NCI-H2196 (cell line): ENCODE data around the gene DPYSL5.

Source experiments
- DNase-seq: peaks from one replicate; lab custom pipeline; 2025; ENCODE audit not compliant: unreplicated experiment; lab: John Stamatoyannopoulos, UW

Gene DPYSL5

GRCh38 chr2:26925100-26925791, 77.3 kb downstream of the DPYSL5 start:
- no peak for DNase-seq

- DNase-seq, result no peak
Measured at GRCh38 chr2:26927221-26927620, 79.3 kb downstream of the DPYSL5 start.

DNA sequence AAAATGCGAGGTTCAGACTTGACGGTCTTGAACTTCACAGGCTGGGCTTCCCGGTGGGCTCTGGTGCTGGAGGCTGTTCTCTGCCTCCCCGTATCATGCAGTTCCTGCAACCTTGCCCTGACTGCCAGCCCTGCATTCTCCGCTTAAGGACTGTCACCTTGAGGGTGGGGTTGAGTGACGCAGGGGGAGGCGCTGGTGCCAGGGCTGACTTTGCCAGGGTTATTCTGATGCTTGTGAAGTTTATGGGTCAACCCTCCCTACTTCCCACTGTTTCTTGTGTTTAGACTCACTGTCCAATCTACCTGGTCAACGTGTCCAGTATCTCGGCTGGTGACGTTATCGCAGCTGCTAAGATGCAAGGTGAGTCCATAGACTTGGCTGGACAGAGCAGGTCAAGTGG, 85.0 kb downstream of the DPYSL5 start:
- no peak for DNase-seq

DNA sequence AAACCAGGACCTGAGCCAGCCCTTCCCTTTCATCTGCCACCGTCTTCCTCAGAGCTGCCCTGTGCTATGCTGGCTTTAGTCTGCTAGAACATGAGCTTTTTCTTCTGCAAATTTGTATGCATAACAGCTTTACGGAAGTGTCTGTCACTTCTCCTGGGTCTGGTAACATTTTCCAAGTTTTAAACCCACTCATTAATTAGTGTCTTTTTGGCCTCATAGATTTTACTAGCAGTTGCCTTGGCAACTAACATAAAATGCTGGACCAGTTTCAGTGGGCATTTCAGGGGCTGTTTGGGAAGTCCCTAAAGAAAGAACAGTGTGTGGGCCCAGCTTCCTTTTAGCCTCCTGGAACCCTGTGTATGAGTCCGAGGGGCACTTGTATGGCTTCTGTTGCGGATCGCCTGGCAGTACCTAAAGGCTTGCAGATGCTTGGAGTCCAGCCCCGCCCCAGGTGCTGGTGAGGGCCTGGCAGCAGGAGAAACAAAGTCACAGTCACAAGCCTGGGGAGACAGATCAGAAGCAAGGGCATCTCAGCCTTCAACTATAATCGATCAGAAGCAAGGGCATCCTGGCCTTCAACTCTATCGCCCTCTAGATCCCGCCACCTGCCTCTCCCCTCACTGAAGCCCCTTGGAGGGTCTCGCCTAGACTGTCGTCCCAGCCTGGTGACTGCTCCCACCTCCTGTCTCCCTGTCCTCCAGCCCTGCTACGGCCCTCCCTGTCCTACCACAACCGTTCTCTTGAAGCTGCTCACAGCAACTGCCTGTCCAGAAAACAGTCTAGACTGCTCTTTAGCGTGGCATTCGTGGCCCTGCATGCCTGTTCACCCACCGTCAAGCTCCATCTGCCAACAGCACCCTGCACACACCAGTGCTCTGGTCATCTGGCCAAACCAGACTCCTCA, 85.8 kb downstream of the DPYSL5 start:
- DNase-seq, result no peak

DNA sequence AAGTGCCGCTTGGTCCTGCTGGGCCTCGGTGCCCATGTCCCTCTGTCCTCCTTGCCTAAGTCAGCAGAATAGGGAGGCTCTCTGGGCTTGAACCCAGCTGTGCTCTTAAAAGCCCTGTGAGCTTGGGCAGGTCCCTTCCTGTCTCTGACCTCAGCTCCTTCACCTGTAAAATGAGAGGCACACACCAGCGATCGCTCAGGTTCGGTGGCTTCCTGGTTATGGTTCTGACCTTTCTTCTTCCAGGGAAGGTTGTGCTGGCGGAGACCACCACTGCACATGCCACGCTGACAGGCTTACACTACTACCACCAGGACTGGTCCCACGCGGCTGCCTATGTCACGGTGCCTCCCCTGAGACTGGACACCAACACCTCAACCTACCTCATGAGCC, 86.4 kb downstream of the DPYSL5 start:
- no peak for DNase-seq

GRCh38 chr2:26934985-26935384, 87.1 kb downstream of the DPYSL5 start:
- DNase-seq, result no peak

DNA sequence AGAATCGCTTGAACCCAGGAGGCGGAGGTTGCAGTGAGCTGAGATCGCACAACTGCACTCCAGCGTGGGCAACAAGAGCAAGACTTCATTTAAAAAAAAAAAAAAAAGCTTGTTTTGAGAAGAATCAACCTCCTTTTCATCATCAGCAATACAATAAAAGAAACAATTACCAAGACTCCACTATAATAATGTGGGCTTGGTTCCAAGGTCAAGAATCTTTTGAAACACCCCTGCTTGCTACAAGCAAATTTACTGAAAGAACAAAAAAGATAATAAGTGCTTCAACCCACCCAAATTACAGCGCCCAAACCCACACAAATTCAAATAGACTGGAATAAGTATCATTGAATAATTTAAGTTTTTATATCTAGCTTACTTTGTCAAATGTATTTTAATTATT, 88.9 kb downstream of the DPYSL5 start:
- DNase-seq, result no peak

GRCh38 chr2:26938399-26939118, 90.6 kb downstream of the DPYSL5 start:
- DNase-seq, result no peak

- DNase-seq, result no peak
Measured at GRCh38 chr2:26940001-26940400, 92.1 kb downstream of the DPYSL5 start.

DNA sequence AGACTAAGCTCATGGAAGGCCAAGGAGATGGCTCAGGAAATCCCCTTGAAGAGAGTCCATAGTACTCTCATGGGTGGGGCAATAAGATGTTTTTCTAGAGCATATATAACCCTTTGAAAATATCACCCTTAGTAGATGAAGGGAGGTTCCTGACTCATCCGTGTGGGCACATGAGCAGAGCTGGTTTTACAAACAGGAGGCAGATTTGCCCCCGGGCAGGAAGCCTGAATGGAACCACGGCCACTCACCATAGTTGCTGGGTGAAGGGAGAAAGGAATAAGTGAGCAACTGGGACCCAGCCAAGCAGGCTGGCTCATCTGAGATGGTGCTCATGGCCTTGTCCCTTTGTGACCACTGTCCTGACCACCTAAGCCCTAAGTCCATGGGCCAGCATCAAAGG, 93.6 kb downstream of the DPYSL5 start:
- no peak for DNase-seq

- peak; percentile 48 for DNase-seq
Measured at GRCh38 chr2:26942543-26943295, 94.8 kb downstream of the DPYSL5 start.

GRCh38 chr2:26945991-26946750, 98.2 kb downstream of the DPYSL5 start:
- DNase-seq, result no peak

DNA sequence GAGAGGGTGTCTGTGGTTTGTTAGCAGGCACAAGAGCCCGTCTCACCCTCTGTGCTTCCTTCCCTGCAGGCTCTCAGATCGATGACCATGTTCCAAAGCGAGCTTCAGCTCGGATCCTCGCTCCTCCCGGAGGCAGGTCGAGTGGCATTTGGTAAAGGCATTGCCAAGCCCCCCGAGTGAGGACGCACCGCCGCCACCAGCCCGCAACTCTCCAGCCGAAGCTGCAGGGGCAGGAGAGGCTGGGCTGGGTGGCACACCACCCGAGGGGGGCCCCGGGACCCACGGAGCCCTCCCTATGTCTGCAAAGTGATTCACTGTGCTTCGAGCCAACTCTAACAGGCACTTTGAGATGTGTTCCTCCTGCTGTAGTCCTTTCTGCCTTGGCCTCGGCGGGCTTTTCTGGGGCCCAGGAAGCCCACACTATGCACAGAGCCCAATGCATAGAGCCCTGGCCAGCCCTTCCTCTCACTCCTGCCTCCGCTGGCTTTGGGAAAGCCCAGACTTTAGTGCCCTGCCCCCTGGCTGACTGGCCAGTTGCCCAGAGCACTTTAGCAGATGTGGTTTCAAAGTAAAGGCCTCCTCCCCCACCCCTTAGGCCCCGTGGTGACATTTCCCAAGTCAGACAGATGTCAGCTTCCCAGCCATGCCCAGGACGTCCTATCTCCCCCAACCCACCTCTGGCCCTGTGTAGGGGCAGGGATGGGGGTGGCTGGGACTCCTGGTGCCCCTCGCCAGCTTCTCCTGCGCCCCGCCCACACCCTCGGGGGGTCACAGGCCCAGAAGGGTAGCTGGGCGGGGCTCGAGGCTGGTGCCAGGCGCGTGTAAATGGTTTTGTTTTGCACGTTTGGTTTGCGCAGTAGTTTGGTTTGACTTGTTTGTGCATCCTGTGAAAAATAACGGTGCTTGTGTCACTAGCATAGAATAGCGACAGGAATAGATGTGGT, 99.2 kb downstream of the DPYSL5 start:
- DNase-seq, result peak; percentile 89

DNA sequence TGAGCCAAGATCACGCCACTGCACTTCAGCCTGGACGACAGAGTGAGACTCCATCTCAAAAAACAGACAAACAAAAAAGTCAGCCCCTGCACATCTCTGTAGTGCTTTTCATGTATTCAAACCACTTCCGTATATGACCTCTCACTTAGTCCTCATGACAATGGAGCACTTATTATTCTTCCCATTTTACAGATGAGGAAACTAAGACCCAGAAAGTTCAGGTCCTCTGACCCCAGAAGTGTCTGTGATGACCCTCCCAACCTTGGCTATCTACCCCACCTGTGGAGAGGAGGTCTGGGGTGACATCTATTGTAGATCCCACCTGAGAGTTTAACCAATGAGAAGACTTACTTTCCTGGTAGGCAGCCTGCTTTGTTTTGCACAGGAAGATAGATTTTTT, 100.9 kb downstream of the DPYSL5 start:
- no peak for DNase-seq

GRCh38 chr2:26950246-26950645, 102.3 kb downstream of the DPYSL5 start:
- DNase-seq, result no peak

- no peak for DNase-seq
Measured at GRCh38 chr2:26951236-26951635, 103.3 kb downstream of the DPYSL5 start.

DNA sequence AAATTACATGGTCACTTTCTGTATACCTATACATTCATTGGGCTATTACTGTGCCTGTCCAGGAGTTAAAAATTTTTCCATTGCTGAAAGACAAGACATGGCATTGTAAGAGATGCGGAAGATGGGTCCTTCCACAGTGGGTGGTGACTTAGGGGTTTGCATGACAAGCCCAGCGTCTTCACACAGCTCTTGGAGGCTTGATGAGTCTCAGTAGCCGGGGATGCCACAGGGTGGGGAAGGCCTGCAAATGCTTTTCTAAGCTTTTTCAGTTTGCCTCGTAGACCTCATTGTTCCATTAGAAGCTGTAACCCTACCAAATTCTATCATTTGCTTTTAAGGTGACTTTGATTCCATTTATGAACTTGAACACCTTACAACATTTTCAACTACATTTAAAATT, 104.4 kb downstream of the DPYSL5 start:
- no peak for DNase-seq

GRCh38 chr2:26954135-26954534, 106.2 kb downstream of the DPYSL5 start:
- no peak for DNase-seq

GRCh38 chr2:26957041-26957440, 109.1 kb downstream of the DPYSL5 start:
- no peak for DNase-seq
